Measurements from ENCODE around the gene C12orf54.

DNA sequence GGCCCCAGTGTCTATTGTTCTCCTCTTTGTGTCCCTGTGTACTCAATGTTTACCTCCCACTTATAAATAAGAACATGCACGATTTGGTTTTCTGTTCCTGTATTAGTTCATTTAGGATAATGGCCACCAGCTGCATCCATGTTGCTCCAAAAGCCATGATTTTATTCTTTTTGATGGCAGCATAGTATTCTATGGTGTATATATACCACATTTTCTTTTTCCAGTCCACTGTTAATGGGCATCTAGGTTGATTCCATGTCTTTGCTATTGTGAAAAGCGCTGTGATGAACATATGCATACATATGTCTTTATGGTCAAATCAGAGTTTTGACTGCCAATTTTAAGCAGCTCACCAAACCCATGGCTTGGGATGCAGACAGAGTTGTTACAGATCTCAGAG, 27.2 kb upstream of the C12orf54 start:
- TF ChIP-seq POLR2AphosphoS5 (IDR thresholded peaks at IDR 0.05) (no peak), CTCF (IDR thresholded peaks at IDR 0.05) (no peak)

Measured in gastroesophageal sphincter (tissue), 3 donors.